ENCODE data around the gene OPHN1. TPM values are rescaled to one million over a fixed set of nuclear protein-coding genes. Genes with fewer than 3 reads are reported as not detected.

OPHN1 gene
- polyA plus RNA-seq, 1 experiment = 5.9 TPM

- no peaks in the 10 kb centered on the region for H3K36me3 ChIP-seq (ENCODE audit: control insufficient read depth, insufficient read depth, low read length)
- POLR2A ChIA-PET = no interaction called here
- DNase-seq (ENCODE audit: low read depth) = no peak
- no peak for TF ChIP-seq CTCF (IDR thresholded peaks at IDR 0.05; ENCODE audit: insufficient read depth, low read depth, low read length)
- H3K27me3 ChIP-seq (ENCODE audit: control insufficient read depth, insufficient read depth, low read length) = no peaks in the 10 kb centered on the region
- CTCF ChIA-PET = no interaction called here
- no peak overlapping the region for H3K4me3 ChIP-seq (ENCODE audit: low read depth, low read length)
Measured at GRCh38 chrX:68203211-68203610, 230.1 kb downstream of the OPHN1 start.

GRCh38 chrX:68199062-68199848, 234.0 kb downstream of the OPHN1 start:
- TF ChIP-seq CTCF (IDR thresholded peaks at IDR 0.05; ENCODE audit: insufficient read depth, low read depth, low read length) = no peak
- CTCF ChIA-PET = interaction anchor here (0.6 to 2.1 kb wide), 3 partner anchors 10 to 1470 kb away, joined by 3 to 6 read pairs (median 3); no protein-coding TSS in a partner anchor
- no peak overlapping the region for H3K4me3 ChIP-seq (ENCODE audit: low read depth, low read length)
- DNase-seq (ENCODE audit: low read depth) = no peak
- POLR2A ChIA-PET = no interaction called here
- no peaks in the 10 kb centered on the region for H3K36me3 ChIP-seq (ENCODE audit: control insufficient read depth, insufficient read depth, low read length)
- no peaks in the 10 kb centered on the region for H3K27me3 ChIP-seq (ENCODE audit: control insufficient read depth, insufficient read depth, low read length)

DNA sequence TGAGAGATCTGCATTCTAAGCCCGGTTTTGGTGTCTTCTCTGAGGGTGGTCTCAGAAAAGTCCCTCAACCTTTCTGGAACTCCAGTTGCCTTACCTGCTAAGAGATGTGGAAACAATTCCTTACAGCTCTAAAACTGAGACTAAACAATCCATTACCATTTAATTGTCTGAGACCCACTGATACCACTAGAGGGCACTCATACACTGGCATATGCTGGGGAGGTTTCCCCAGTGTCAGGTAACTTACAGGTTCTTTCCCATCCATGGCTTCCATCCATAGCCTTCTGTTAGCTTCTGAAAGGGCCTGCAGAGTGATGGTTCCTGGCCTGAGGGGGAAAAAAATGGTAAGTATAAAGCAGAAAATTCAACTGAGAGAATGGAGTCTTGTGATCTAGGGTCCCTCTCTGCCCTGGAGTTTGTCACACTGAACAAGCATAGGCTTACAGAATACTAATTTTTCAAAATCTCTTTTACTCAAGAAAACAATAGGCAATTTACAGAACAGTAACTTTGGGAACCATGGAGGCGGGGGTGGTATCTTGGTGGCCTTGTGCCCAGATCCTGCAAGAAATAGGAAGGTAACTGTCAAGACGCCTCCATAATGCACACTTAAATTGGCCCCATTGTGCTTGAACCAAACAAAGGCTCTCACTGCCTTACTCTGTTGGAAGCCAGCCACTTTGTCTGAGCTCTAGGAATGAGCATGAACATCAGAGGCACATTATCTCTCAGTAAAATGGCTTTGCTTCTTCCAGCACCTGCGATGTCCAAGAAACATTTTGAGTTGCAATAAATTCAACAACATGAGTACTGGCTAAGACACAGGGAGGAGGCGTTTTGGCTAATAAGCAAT, 236.1 kb downstream of the OPHN1 start:
- no peak overlapping the region for H3K4me3 ChIP-seq (ENCODE audit: low read depth, low read length)
- TF ChIP-seq CTCF (IDR thresholded peaks at IDR 0.05; ENCODE audit: insufficient read depth, low read depth, low read length) = peak; percentile 59
- no peaks in the 10 kb centered on the region for H3K27me3 ChIP-seq (ENCODE audit: control insufficient read depth, insufficient read depth, low read length)
- POLR2A ChIA-PET = no interaction called here
- no peaks in the 10 kb centered on the region for H3K36me3 ChIP-seq (ENCODE audit: control insufficient read depth, insufficient read depth, low read length)
- DNase-seq (ENCODE audit: low read depth) = no peak
- CTCF ChIA-PET = interaction anchor here (0.7 to 3.2 kb wide), 16 partner anchors 11 to 611 kb away, joined by 3 to 19 read pairs (median 4); no protein-coding TSS in a partner anchor

DNA sequence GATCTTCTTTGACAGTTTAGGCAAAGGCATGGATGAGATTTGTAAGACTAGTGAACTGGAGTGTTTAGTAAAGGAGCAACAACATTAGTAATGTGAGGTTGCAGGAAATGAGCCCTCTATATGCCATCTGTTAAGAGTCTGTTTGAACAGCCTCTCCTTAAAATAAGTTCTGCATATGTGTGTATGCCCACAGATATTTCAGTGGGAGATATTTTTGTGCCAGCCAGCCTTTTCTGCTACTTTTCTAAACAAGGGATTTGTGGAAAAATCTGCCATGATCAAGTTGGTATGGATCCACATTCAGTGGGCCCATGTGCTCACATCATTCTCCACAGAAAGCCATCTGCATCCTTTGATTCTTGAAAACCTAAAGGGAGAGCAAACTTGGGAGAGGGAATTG, 237.7 kb downstream of the OPHN1 start:
- Histone ChIP-seq H3K4me3 (ENCODE audit: low read depth, low read length) (no peak overlapping the region), H3K36me3 (ENCODE audit: control insufficient read depth, insufficient read depth, low read length) (no peaks in the 10 kb centered on the region), H3K27me3 (ENCODE audit: control insufficient read depth, insufficient read depth, low read length) (no peaks in the 10 kb centered on the region)
- ChIA-PET POLR2A (no interaction called here), CTCF (interaction anchor here (3.2 kb wide), 1 partner anchor 269 kb away, joined by 19 read pairs; no protein-coding TSS in a partner anchor)
- no peak for TF ChIP-seq CTCF (IDR thresholded peaks at IDR 0.05; ENCODE audit: insufficient read depth, low read depth, low read length)
- no peak for DNase-seq (ENCODE audit: low read depth)

- ChIA-PET POLR2A (no interaction called here), CTCF (interaction anchor here (0.6 kb wide), 1 partner anchor 517 kb away, joined by 4 read pairs; no protein-coding TSS in a partner anchor)
- no peak for TF ChIP-seq CTCF (IDR thresholded peaks at IDR 0.05; ENCODE audit: insufficient read depth, low read depth, low read length)
- H3K4me3 ChIP-seq (ENCODE audit: low read depth, low read length) = no peak overlapping the region
- no peaks in the 10 kb centered on the region for H3K27me3 ChIP-seq (ENCODE audit: control insufficient read depth, insufficient read depth, low read length)
- H3K36me3 ChIP-seq (ENCODE audit: control insufficient read depth, insufficient read depth, low read length) = no peaks in the 10 kb centered on the region
- no peak for DNase-seq (ENCODE audit: low read depth)
Measured at GRCh38 chrX:68193786-68194185, 239.5 kb downstream of the OPHN1 start.

Data from BJ (cell line).